Measurements from ENCODE around the gene DDX60. TPM values are rescaled to one million over a fixed set of nuclear protein-coding genes. Genes with fewer than 3 reads are reported as not detected.
"Not testable (repeated sequence)": the region's sequence is repeated elsewhere in the genome, so short reads cannot be mapped to it uniquely, and the experiment has no call there.

DDX60 gene
- total RNA-seq, 2 donors from 2014 or later: 4.0 to 4.7 TPM

GRCh38 chr4:168335621-168336020, 17.1 kb upstream of the DDX60 start:
- Histone ChIP-seq H3K27me3 (no peaks in the 10 kb centered on the region), H3K36me3 (replicated peaks in 1 of 2; ENCODE audit: insufficient read depth in 1 of 2, low read depth in 2 of 2) (no peaks in the 10 kb centered on the region), H3K4me3 (no peak overlapping the region), H3K9me3 (no peaks in the 10 kb centered on the region), H3K27ac (no peak overlapping the region), H3K4me1 (no peaks in the 10 kb centered on the region)
- TF ChIP-seq CTCF (IDR thresholded peaks at IDR 0.05): no peak
- TF ChIP-seq POLR2A (IDR thresholded peaks at IDR 0.05): no peak
- intact Hi-C loops (cut with DNase I): no loop called here
- no peak for ATAC-seq
- DNase-seq: no peak

- intact Hi-C loops (cut with DNase I): no loop called here
- Histone ChIP-seq H3K27ac (no peak overlapping the region), H3K4me3 (no peak overlapping the region), H3K27me3 (no peaks in the 10 kb centered on the region), H3K9me3 (no peaks in the 10 kb centered on the region), H3K4me1 (no peaks in the 10 kb centered on the region), H3K36me3 (replicated peaks in 1 of 2; ENCODE audit: insufficient read depth in 1 of 2, low read depth in 2 of 2) (no peaks in the 10 kb centered on the region)
- no peak for TF ChIP-seq POLR2A (IDR thresholded peaks at IDR 0.05)
- no peak for TF ChIP-seq CTCF (IDR thresholded peaks at IDR 0.05)
- no peak for ATAC-seq
- 74 to 75% methylated on average over 1 of the region's 1 CpG for WGBS, 2 donors
- no peak for DNase-seq
Measured at GRCh38 chr4:168334053-168334452, 15.5 kb upstream of the DDX60 start.

GRCh38 chr4:168330575-168330974, 12.0 kb upstream of the DDX60 start:
- H3K4me3 ChIP-seq; H3K36me3 ChIP-seq (replicated peaks in 1 of 2; ENCODE audit: insufficient read depth in 1 of 2, low read depth in 2 of 2); DNase-seq; ATAC-seq; H3K27me3 ChIP-seq; intact Hi-C loops (cut with DNase I); H3K4me1 ChIP-seq; H3K27ac ChIP-seq; H3K9me3 ChIP-seq: not testable (repeated sequence)
- WGBS, 2 donors: 58 to 89% methylated on average over 1 to 3 of the region's 3 CpGs

- no peak for DNase-seq
- no peak for TF ChIP-seq CTCF (IDR thresholded peaks at IDR 0.05)
- no peak for TF ChIP-seq POLR2A (IDR thresholded peaks at IDR 0.05)
Measured at GRCh38 chr4:168325591-168325990, 7.0 kb upstream of the DDX60 start.

GRCh38 chr4:168321006-168321405, 2.5 kb upstream of the DDX60 start:
- Histone ChIP-seq H3K4me3 (no peak overlapping the region), H3K4me1 (peaks cover 6% of the 10 kb centered on the region), H3K27me3 (no peaks in the 10 kb centered on the region), H3K27ac (no peak overlapping the region), H3K9me3 (no peaks in the 10 kb centered on the region), H3K36me3 (replicated peaks in 1 of 2; ENCODE audit: insufficient read depth in 1 of 2, low read depth in 2 of 2) (no peaks in the 10 kb centered on the region)
- DNase-seq: no peak
- WGBS, 2 donors: 74 to 78% methylated on average over 3 of the region's 3 CpGs
- intact Hi-C loops (cut with DNase I): no loop called here
- no peak for ATAC-seq
- no peak for TF ChIP-seq CTCF (IDR thresholded peaks at IDR 0.05)
- TF ChIP-seq POLR2A (IDR thresholded peaks at IDR 0.05): no peak

More at GRCh38 chr4:168325591-168325990, 7.0 kb upstream of the DDX60 start:
- Histone ChIP-seq H3K4me1 (no peaks in the 10 kb centered on the region), H3K27me3 (no peaks in the 10 kb centered on the region), H3K9me3 (no peaks in the 10 kb centered on the region), H3K4me3 (no peak overlapping the region), H3K27ac (no peak overlapping the region), H3K36me3 (replicated peaks in 1 of 2; ENCODE audit: insufficient read depth in 1 of 2, low read depth in 2 of 2) (no peaks in the 10 kb centered on the region)
- WGBS, 2 donors: 80 to 81% methylated on average over 4 of the region's 4 CpGs
- intact Hi-C loops (cut with DNase I): no loop called here
- ATAC-seq: no peak
